ENCODE measurements around the gene METTL17. TPM values are rescaled to one million over a fixed set of nuclear protein-coding genes. Genes with fewer than 3 reads are reported as not detected.
A peak's percentile ranks its signal among the peaks of the same experiment; 100 is the strongest.
"Not testable (repeated sequence)": the region's sequence is repeated elsewhere in the genome, so short reads cannot be mapped to it uniquely, and the experiment has no call there.

METTL17 gene
- total RNA-seq, 1 experiment from 2014 or later, result 76.7 TPM

GRCh38 chr14:21037156-21037555 lies 47.4 kb downstream of the METTL17 start:
- H3K9me3 Mint-ChIP-seq (ENCODE audit: low read depth, unreplicated experiment), result no peaks in the 10 kb centered on the region
- CTCF ChIA-PET, result interaction anchor here (1.6 kb wide), 1 partner anchor 22 kb away, joined by 6 read pairs; no protein-coding TSS in a partner anchor
- H3K36me3 Mint-ChIP-seq (ENCODE audit: insufficient read depth, unreplicated experiment), result no peaks in the 10 kb centered on the region
- H3K4me3 Mint-ChIP-seq (ENCODE audit: low read depth, unreplicated experiment), result no peak overlapping the region
- H3K4me1 Mint-ChIP-seq (ENCODE audit: low read depth, unreplicated experiment), result peaks cover 19% of the 10 kb centered on the region
- no peak for DNase-seq
- TF ChIP-seq CTCF (IDR thresholded peaks at IDR 0.05; ENCODE audit: unreplicated experiment), result no peak
- no peak overlapping the region for H3K27ac Mint-ChIP-seq (ENCODE audit: unreplicated experiment)
- H3K27me3 Mint-ChIP-seq (ENCODE audit: unreplicated experiment), result peaks cover 70% of the 10 kb centered on the region
- intact Hi-C loops (cut with micrococcal nuclease; ENCODE audit: unreplicated experiment), result no loop called here
- BruUV-seq (replicated peaks), result no TSS peak

GRCh38 chr14:21038441-21039422 lies 49.0 kb downstream of the METTL17 start:
- intact Hi-C loops (cut with micrococcal nuclease; ENCODE audit: unreplicated experiment), result no loop called here
- H3K4me1 Mint-ChIP-seq (ENCODE audit: low read depth, unreplicated experiment), result peaks cover 28% of the 10 kb centered on the region

GRCh38 chr14:21039585-21040369 lies 50.0 kb downstream of the METTL17 start:
- Mint-ChIP-seq H3K4me3 (ENCODE audit: low read depth, unreplicated experiment) (no peak overlapping the region), H3K4me1 (ENCODE audit: low read depth, unreplicated experiment) (peaks cover 36% of the 10 kb centered on the region), H3K27me3 (ENCODE audit: unreplicated experiment) (peaks cover 70% of the 10 kb centered on the region), H3K36me3 (ENCODE audit: insufficient read depth, unreplicated experiment) (no peaks in the 10 kb centered on the region), H3K9me3 (ENCODE audit: low read depth, unreplicated experiment) (no peaks in the 10 kb centered on the region), H3K27ac (ENCODE audit: unreplicated experiment) (no peak overlapping the region)
- CTCF ChIA-PET, result interaction anchor here (0.7 to 6.7 kb wide), 11 partner anchors 15 to 182 kb away, joined by 3 to 93 read pairs (median 4); partner anchors contain the start of genes ARHGEF40 and NDRG2
- no TSS peak for BruUV-seq (replicated peaks)
- intact Hi-C loops (cut with micrococcal nuclease; ENCODE audit: unreplicated experiment), result loop anchor here (1.0 to 10.0 kb wide), 3 partner anchors 25 to 185 kb away; no protein-coding TSS in a partner anchor
- peak; percentile 44 for TF ChIP-seq CTCF (IDR thresholded peaks at IDR 0.05; ENCODE audit: unreplicated experiment)
- peak; percentile 37 for DNase-seq

More at GRCh38 chr14:21038441-21039422, 49.0 kb downstream of the METTL17 start:
- DNase-seq, result no peak
- CTCF ChIA-PET, result interaction anchor here (1.6 to 6.7 kb wide), 3 partner anchors 14 to 68 kb away, joined by 4 to 93 read pairs (median 5); partner anchors contain the start of gene NDRG2
- no peaks in the 10 kb centered on the region for H3K36me3 Mint-ChIP-seq (ENCODE audit: insufficient read depth, unreplicated experiment)
- H3K27ac Mint-ChIP-seq (ENCODE audit: unreplicated experiment), result no peak overlapping the region
- H3K27me3 Mint-ChIP-seq (ENCODE audit: unreplicated experiment), result peaks cover 70% of the 10 kb centered on the region
- no peaks in the 10 kb centered on the region for H3K9me3 Mint-ChIP-seq (ENCODE audit: low read depth, unreplicated experiment)
- no TSS peak for BruUV-seq (replicated peaks)
- no peak for TF ChIP-seq CTCF (IDR thresholded peaks at IDR 0.05; ENCODE audit: unreplicated experiment)
- no peak overlapping the region for H3K4me3 Mint-ChIP-seq (ENCODE audit: low read depth, unreplicated experiment)

- no peak for DNase-seq
- Mint-ChIP-seq H3K4me3 (ENCODE audit: low read depth, unreplicated experiment) (no peak overlapping the region), H3K27ac (ENCODE audit: unreplicated experiment) (no peak overlapping the region), H3K27me3 (ENCODE audit: unreplicated experiment) (peaks cover 70% of the 10 kb centered on the region), H3K9me3 (ENCODE audit: low read depth, unreplicated experiment) (no peaks in the 10 kb centered on the region), H3K4me1 (ENCODE audit: low read depth, unreplicated experiment) (peaks cover 36% of the 10 kb centered on the region), H3K36me3 (ENCODE audit: insufficient read depth, unreplicated experiment) (no peaks in the 10 kb centered on the region)
- no peak for TF ChIP-seq CTCF (IDR thresholded peaks at IDR 0.05; ENCODE audit: unreplicated experiment)
- intact Hi-C loops (cut with micrococcal nuclease; ENCODE audit: unreplicated experiment), result loop anchor here (1.0 to 10.0 kb wide), 3 partner anchors 26 to 186 kb away; no protein-coding TSS in a partner anchor
- CTCF ChIA-PET, result interaction anchor here (0.7 to 6.7 kb wide), 12 partner anchors 16 to 183 kb away, joined by 3 to 93 read pairs (median 4); partner anchors contain the start of genes ARHGEF40 and NDRG2
- no TSS peak for BruUV-seq (replicated peaks)
Observed at GRCh38 chr14:21040370-21040925, 50.7 kb downstream of the METTL17 start.

GRCh38 chr14:21040941-21041340 lies 51.2 kb downstream of the METTL17 start:
- not testable (repeated sequence) for BruUV-seq (replicated peaks); H3K9me3 Mint-ChIP-seq (ENCODE audit: low read depth, unreplicated experiment); H3K36me3 Mint-ChIP-seq (ENCODE audit: insufficient read depth, unreplicated experiment); DNase-seq; H3K4me3 Mint-ChIP-seq (ENCODE audit: low read depth, unreplicated experiment); H3K27ac Mint-ChIP-seq (ENCODE audit: unreplicated experiment)
- CTCF ChIA-PET, result interaction anchor here (0.7 to 6.7 kb wide), 7 partner anchors 20 to 183 kb away, joined by 3 to 93 read pairs (median 6); partner anchors contain the start of gene ARHGEF40
- intact Hi-C loops (cut with micrococcal nuclease; ENCODE audit: unreplicated experiment), result loop anchor here (1.0 to 10.0 kb wide), 3 partner anchors 27 to 186 kb away; no protein-coding TSS in a partner anchor
- H3K4me1 Mint-ChIP-seq (ENCODE audit: low read depth, unreplicated experiment), result peaks cover 36% of the 10 kb centered on the region
- H3K27me3 Mint-ChIP-seq (ENCODE audit: unreplicated experiment), result peaks cover 67% of the 10 kb centered on the region

Data from Calu3 (cell line).